Vagina (tissue), 2 donors: ENCODE data around the gene VSIR.

Experiments
- CTCF ChIP-seq, 3 experiments: fragments of 450-650 bp in 2 of 3; fragments of 200-600 bp in 1 of 3; sonication (generic) in 1 of 3; IDR thresholded peaks; one replicate each; pipeline ENCODE4 v1.5.1; 2017 to 2019; ENCODE audit warnings: antibody characterized with exemption in 3 of 3, mild to moderate bottlenecking in 2 of 3, moderate library complexity in 2 of 3
- POLR2A ChIP-seq, 2 donors: fragments of 450-650 bp; IDR thresholded peaks; one replicate each; pipeline ENCODE4 v1.6.1; 2017; ENCODE audit warnings: antibody characterized with exemption in 2 of 2, mild to moderate bottlenecking in 2 of 2, moderate library complexity in 2 of 2

GRCh38 chr10:71715026-71715425 lies 58.3 kb downstream of the VSIR start:
- TF ChIP-seq CTCF (IDR thresholded peaks at IDR 0.05) (no peak), POLR2A (IDR thresholded peaks at IDR 0.05) (no peak)
